Middle frontal gyrus (tissue), 1 donor: ENCODE data around the gene CCNG1.

Source experiments
- DNase-seq: peaks from one replicate; pipeline ENCODE4 v3.0.0-alpha.2; 2015; ENCODE audit warnings: low spot score; ENCODE audit errors: extremely low spot score

The CCNG1 gene

DNA sequence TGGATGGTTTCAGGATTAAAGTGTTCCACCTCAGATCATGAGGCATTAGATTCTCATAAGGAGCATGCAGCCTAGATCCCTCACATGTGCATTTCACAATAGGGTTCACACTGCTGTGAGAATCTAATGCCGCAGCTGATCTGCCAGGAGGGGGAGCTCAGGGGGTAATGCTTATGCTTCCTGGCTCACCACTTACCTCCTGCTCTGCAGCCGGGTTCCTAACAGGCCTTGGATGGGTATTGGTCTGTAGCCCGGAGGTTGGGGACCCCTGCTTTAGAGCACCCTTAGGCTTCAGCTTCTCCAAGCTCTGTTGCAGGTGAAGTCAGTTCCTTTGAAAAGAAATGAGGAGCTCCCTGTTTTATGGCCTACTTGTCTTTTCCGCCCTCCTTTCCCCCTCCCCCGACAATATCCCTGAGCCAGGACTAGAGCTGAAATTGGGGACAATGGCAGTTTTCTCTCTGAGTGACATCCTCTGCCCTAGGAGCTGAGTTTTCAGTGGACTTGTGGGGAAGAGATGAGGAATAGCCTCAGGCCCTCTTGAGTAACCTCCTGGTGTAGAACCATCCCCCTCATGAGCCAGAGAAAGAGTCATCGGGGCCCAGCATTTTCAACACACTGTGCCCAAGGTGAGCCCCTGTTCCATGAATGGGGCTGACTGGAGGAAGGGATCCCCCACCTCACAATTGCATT lies 51.8 kb downstream of the CCNG1 start:
- no peak for DNase-seq

DNA sequence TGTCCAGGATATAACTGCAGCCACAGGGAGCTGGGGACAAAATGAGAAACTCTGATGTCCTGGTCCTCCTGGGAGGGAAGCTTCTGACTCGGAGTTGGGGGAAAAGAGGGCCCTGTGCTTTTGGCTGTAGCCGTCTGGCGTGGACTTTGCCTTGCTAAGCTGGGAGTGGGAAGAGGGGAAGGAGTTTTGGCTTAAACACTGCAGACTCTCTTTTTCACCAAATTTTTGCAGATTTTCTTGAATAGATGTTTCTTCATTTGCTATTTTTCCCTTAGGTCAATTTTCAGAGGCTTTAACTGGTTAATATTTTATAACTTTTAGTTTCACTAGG lies 52.3 kb downstream of the CCNG1 start:
- no peak for DNase-seq
